Lung microvascular endothelial cell (primary cell): ENCODE measurements around the gene EGR1. TPM values are rescaled to one million over a fixed set of nuclear protein-coding genes. Genes with fewer than 3 reads are reported as not detected.

Source experiments
- DNase-seq, 2 donors: peaks; one replicate each; pipeline versions ENCODE4 v3.0.0 to v3.0.0-alpha.2; 2010; ENCODE audit warnings: low read depth in 2 of 2
- total RNA-seq: library from RNA; depleted of rRNA; stranded (reverse); fragments of >200 nt; gene quantifications from 2 replicates; pipeline ENCODE4 v1.2.1, GENCODE V29; 2014

Gene EGR1
- total RNA-seq, 1 donor from 2014 or later, result 4.8 TPM

DNA sequence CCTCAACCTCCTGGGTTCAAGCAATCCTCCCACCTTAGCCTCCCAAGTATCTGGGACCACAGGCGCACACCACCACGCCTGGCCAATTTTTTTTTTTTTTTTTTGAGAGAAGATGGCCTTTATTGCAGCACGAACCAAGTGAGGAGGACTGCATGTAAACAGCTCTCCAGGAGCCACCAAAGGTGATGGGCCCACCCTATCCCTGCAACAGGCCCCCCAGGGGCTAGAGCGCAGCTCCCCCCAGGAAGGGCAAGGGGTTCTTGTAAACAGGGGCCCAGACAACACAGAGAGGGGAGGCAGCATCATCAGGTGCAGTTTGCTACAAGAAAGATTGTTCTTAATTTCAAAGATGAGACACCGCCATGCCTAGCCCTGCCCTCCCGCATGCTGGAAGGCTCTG is 12.6 kb upstream of the EGR1 start:
- no peak for DNase-seq

DNA sequence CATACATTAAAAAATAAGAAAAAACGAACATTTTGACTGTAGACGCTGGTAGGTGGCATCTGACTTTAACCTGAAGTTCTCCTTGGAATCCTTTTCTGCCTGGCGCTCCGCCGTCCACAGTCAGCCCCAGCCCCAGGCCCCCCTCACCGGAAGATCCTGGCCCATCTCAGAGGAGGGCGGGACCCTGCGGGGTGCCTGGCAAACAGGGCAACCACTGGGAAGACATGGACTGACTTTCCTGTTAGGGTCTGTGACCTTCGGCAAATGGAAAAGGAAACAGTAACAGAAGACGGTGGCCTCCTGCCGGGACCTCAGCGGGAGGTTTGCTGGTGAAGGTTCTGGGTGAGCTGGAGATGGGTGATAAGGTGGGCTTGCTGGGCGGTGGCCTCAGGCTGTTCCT is 11.7 kb upstream of the EGR1 start:
- no peak for DNase-seq

DNA sequence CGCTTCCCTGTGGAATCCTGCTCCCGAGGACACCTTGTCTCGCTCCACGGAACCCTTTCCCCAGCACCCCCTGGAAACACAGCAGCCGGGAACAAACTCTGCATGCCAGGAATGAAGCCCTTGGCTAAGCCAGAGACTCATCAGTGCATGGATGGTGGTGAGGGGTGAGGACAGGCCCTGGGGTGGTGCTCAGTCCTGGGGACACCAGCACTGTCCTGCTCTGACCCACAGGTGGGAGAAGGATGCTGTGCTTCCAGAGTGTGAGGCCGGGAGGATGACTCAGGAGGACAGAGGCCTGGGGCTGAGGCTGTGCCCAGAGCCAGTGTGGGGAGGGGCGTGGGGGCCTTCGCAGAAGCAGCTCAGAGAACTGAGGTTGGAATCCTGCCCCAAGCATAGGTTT is 11.2 kb upstream of the EGR1 start:
- no peak for DNase-seq

DNA sequence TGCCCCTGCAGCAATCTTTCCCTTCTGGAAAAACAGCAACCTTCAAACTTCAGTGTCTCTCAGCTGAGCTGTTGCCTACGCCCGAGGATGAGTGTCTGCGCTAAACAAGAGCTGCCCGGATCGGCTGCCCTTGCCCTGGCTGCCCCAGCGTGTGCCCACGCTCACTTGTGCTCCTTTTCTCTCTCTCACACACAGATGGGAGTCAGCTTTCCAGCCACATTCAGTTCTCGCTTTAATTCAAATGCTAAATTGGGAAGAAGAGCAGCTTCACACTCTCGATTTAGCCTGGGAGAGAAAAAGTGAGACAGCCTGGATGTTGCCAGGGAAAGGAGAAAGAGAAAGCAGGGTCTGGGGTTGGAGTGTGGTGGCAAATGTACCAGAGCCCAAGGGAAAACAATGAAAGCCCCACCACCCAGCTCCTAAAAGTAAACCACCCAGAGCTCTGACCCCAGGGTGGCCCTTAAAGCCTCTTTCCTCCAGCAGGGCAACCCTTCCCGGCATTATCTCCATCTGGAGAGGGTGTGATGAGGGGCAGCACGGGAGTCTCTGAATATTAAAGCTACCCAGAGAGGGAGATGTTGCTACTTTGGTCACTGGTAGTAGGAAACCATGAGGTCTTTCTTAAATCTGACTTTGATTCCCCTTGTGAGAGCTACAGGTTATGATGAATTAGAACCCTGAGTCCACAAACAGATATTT is 9.9 kb upstream of the EGR1 start:
- no peak for DNase-seq

DNA sequence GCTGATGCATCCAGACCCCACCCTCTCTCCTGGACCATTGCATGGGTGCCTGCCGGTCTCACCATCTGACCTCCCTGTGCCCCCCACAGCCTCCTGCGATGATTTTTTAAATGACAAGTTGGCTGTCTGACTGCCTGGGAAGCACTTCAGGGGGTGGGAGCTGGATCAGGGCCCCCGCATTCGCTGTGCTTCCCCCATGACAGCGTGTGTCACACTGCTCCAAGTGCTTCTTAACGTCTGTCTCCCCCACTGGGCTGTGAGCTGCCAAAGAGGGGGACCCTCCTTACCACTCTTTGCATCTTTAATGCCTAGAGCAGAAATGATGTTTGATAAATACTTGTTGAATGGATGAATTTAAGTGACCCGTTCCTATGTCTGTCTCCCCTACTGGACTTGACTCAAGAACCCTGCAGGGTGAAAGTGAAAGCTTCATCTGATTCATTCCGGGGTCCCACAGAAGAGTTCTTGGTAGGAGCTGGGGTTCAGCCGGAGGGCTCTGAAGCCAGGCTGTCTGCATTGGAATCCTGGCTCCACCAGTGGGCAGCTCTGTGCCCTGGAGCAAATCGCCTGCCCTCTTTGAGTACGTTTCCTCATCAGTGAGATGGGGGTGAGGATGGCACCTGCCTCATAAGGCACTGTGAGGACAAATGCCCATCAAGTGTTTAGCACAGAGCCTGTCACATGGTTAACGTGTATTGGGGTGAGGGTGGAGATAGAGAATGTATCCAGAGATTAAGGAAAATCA is 7.6 kb upstream of the EGR1 start:
- DNase-seq, result no peak

DNA sequence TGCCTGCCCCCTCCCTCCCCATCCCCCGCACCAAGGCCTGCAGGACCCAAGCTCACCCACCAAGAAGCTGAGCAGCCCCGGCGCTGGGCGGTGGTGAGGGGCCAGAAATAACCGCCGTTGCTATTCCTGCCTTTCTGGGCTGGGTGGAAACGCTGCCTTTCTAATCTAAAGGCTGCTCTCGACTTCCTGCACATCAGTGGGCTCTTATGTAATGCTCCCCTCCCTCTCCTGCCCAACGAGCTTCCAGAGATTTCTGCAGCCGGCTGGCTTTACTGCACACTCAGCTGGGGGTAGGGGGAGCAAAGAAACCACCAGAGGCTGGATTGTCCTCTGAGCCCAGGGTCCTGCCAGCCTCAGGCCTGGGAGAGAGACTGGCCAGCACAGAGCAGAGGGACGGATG is 6.9 kb upstream of the EGR1 start:
- DNase-seq, result peak in 1 of 2 donors; percentile 25

DNA sequence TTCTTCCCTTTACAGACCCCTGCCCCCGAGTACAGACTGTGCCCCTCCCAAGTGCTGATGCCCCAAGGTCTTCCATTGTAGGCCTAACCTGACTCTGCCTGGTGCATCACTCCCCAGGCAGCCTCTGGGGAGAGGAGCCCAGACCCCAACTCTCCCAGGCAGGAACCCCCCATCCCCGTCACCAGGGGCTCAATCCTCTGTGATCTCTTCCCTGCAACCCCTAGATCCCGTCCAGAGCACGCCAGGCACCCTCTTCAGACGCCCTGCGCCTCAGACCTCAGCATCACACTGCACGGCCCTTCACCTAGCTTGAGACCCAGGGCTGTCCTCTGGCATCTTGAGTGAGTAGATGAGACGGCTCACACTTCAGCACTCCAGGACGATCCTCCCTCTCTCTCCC is 6.4 kb upstream of the EGR1 start:
- DNase-seq, result no peak

DNA sequence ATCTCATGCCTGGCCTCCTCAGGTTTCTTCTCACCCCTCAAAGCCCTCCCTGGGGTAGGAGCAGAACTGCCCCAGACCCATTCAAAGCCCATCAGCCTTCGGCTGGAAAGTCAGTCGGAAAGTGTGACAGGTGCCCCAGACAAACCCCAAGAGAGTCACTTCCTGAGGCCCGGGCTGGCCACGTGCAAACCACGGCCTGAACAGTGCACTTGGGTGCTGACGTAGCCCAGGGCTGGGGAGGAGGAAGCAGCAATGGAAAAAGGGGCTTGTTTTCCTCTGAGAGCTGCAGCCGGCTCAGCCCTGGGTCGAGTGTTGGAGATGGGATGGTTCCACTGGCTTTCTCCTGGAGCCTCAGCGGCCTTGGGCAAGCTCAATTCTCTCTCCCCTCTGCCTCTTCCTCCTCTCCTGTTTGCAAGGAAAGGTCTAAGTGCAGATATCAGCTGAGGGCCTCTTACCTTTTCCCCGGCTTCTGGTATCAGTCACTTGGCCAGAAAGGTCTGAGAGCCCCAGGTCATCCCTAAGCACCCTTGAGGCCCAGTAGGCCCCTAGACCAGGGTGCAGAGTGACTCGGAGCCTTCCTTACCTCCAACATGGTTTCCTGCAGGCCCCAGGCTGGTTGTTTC is 5.9 kb upstream of the EGR1 start:
- DNase-seq, result peak; percentile 61 to 95

DNA sequence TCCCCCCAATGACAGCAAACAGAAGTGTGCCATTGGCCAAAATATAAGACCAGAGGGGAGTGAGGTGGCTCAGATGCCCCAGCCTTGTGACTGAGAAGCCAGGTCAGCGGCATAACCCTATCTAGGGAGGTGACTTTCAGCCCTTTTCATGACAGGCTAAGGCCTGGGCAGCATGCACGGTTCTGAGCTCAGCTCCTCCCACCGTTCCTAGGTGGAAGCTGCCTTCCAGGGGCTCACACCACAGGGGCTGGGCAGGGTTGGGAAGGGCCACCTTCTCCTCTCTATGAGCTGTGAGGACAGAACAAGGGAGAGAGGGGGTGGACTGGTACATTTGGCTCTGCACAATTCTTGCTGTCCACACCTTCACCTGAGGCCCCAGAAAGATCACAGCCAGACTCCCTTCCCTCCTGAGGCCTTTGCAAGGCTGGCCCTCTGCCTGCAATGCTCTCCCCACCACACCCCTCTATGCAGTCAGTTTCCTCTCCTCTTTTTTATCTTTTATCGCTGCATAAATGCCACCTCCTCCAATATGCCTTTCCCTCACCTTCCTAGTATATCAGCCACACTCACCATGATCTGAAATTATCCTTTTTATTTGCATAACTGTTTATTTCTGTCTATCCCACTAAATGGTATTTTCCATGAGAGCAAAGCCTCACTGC is 5.1 kb upstream of the EGR1 start:
- DNase-seq, result no peak

DNA sequence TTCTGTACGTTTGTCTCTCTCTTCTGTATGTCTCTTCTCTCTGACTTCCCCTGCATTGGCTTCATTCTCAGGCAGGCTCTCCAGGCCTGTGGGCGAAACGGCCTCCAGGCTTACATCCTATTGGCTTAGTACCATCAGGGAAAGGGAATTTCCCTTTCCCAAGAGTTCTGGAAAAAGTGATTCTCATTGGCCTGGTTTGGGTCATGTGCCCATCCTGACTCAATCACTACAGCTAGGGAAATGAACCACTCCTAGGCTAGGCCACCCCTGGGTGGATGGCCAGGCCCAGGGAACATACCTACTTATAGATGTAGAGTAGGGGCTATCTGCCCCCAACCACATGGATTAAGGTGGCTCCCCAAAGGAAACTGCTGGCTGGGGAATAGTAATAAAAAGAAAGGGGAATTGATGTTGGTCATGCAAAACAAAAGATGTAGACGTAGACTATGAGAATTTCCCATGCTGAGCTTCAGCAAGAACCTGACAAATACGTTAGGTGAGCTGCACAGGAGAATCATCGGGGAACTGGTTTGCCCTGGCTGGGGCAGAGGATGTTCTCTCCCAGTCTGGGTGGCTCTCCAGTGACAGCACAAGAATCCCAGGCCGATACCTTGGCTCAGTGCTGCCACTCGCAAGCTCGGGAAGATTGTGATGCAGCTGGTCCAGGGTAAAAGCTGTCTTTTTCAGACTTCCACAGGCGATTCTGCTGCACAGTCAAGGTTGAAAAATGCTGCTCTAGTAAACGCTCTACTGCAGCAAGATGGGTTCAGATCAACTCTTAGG is 3.7 kb upstream of the EGR1 start:
- peak; percentile 82 to 83 for DNase-seq

DNA sequence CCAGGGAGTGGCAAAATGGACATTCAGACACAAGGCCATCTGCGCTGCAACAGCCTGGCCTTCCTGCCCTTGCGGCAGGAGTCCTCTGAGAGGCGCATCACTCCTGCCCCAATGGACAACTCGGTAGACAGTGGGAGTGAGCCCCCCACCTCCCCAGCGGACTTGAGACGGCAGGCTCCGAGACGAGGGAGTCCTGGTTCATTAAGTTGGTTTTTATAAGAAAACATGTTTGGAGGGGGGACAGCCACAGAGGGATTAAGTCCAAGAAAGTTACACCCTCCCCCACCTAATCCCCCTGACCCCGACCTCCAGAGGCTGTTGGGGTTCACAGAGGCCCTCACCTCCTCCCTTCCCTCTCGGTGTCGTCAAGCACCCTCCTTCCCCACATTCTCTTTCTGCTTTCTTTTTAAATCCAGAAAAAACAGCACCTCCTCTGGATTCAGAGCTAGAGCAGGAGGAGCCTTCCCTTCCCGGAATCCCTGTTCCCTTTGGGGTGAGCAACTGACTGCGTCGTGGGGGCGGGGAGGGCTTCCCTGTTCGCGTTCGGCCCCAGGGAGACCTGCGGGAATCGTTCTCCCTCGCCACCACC is 1.8 kb upstream of the EGR1 start:
- DNase-seq, result no peak

DNA sequence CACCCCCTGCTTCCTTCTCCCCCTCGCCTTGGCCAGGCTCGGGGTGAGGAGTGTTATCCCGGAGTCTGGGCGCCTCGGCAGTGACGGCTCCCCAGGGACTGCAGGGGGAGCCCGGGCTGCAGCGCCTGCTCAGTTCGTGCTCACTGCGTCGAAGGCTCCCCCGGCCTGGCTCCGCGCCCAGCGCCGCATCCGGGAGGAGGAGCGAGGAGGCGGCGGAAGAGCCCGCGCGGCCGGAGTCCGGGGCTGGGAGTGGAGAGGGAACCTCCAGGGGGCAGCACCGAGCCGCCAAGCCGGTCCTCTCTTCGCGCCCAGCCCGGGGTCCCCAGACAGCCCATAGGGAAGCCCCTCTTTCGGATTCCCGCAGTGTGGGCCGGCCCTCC is 1.3 kb upstream of the EGR1 start:
- DNase-seq, result peak; percentile 94 to 96

DNA sequence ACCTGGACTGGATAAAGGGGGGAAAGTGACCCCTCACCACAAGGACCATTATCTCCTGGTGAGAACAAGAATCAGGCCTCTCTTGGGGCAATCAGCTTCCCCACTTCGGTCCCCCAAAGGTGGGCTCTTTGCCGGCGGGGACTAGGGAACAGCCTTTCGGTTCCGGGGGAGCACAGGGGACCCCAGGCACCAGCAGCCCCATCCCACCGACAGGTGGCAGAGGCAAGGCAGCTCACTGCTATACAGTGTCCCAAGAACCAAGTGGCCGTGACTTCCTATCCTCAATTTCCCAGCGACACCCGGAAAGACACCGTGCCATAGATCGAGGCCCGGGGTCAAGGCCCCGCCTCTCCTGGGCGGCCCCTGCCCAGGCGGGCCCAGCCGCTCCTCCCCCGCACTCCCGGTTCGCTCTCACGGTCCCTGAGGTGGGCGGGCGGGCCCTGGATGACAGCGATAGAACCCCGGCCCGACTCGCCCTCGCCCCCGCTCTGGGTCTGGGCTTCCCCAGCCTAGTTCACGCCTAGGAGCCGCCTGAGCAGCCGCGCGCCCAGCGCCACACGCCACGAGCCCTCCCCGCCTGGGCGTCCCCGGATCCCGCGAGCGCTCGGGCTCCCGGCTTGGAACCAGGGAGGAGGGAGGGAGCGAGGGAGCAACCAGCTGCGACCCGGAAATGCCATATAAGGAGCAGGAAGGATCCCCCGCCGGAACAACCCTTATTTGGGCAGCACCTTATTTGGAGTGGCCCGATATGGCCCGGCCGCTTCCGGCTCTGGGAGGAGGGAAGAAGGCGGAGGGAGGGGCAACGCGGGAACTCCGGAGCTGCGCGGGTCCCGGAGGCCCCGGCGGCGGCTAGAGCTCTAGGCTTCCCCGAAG is 655 bp upstream of the EGR1 start:
- DNase-seq, result peak; percentile 98

DNA sequence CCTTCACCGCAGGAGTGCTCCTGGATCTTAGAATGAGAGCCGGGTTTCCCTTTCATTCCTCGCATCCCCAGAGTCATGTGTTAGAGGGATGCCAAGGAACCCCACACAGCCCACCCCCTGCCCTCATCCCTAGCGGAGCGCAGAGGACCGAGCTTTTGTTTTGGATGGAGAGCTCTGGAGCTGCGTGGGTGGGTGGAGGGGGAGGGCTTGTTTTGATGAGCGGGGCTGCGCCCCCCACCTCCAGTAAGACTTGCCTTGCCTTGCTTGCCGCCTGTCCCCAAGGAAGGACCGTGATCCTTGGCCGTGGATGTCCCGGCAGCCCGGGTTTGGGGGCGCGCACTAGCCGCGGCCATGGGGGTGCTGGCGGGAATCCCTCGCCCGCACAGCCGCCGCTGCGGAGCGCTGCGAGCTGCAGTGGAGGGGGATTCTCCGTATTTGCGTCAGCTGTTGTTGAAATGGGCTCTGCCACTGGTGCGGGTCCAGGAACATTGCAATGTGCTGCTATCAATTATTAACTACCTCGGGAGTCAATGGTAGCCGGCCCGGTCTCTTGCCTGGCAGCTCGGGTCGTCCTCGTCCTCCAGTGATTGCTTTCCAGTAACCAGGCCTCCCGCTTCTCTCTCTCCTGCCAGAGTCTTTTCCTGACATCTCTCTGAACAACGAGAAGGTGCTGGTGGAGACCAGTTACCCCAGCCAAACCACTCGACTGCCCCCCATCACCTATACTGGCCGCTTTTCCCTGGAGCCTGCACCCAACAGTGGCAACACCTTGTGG is 1.0 kb downstream of the EGR1 start:
- peak in 1 of 2 donors; percentile 11 for DNase-seq

DNA sequence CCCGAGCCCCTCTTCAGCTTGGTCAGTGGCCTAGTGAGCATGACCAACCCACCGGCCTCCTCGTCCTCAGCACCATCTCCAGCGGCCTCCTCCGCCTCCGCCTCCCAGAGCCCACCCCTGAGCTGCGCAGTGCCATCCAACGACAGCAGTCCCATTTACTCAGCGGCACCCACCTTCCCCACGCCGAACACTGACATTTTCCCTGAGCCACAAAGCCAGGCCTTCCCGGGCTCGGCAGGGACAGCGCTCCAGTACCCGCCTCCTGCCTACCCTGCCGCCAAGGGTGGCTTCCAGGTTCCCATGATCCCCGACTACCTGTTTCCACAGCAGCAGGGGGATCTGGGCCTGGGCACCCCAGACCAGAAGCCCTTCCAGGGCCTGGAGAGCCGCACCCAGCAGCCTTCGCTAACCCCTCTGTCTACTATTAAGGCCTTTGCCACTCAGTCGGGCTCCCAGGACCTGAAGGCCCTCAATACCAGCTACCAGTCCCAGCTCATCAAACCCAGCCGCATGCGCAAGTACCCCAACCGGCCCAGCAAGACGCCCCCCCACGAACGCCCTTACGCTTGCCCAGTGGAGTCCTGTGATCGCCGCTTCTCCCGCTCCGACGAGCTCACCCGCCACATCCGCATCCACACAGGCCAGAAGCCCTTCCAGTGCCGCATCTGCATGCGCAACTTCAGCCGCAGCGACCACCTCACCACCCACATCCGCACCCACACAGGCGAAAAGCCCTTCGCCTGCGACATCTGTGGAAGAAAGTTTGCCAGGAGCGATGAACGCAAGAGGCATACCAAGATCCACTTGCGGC is 1.8 kb downstream of the EGR1 start:
- DNase-seq, result peak in 1 of 2 donors; percentile 12

DNA sequence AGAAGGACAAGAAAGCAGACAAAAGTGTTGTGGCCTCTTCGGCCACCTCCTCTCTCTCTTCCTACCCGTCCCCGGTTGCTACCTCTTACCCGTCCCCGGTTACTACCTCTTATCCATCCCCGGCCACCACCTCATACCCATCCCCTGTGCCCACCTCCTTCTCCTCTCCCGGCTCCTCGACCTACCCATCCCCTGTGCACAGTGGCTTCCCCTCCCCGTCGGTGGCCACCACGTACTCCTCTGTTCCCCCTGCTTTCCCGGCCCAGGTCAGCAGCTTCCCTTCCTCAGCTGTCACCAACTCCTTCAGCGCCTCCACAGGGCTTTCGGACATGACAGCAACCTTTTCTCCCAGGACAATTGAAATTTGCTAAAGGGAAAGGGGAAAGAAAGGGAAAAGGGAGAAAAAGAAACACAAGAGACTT is 2.4 kb downstream of the EGR1 start:
- no peak for DNase-seq

DNA sequence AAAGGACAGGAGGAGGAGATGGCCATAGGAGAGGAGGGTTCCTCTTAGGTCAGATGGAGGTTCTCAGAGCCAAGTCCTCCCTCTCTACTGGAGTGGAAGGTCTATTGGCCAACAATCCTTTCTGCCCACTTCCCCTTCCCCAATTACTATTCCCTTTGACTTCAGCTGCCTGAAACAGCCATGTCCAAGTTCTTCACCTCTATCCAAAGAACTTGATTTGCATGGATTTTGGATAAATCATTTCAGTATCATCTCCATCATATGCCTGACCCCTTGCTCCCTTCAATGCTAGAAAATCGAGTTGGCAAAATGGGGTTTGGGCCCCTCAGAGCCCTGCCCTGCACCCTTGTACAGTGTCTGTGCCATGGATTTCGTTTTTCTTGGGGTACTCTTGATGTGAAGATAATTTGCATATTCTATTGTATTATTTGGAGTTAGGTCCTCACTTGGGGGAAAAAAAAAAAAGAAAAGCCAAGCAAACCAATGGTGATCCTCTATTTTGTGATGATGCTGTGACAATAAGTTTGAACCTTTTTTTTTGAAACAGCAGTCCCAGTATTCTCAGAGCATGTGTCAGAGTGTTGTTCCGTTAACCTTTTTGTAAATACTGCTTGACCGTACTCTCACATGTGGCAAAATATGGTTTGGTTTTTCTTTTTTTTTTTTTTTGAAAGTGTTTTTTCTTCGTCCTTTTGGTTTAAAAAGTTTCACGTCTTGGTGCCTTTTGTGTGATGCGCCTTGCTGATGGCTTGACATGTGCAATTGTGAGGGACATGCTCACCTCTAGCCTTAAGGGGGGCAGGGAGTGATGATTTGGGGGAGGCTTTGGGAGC is 3.1 kb downstream of the EGR1 start:
- DNase-seq, result peak in 1 of 2 donors; percentile 48
